ENCODE data around the gene PKNOX1.
"Not testable (repeated sequence)": the region's sequence is repeated elsewhere in the genome, so short reads cannot be mapped to it uniquely, and the experiment has no call there.

The PKNOX1 gene

GRCh38 chr21:43015906-43016540 is 41.7 kb downstream of the PKNOX1 start:
- no peak for DNase-seq (ENCODE audit: low read depth in 2 of 2, low spot score in 1 of 2)

- no peak for DNase-seq (ENCODE audit: low read depth in 2 of 2, low spot score in 1 of 2)
Measured at GRCh38 chr21:43016728-43017127, 42.4 kb downstream of the PKNOX1 start.

GRCh38 chr21:43018519-43018918 is 44.2 kb downstream of the PKNOX1 start:
- DNase-seq (ENCODE audit: low read depth in 2 of 2, low spot score in 1 of 2): no peak

GRCh38 chr21:43020177-43020576 is 45.8 kb downstream of the PKNOX1 start:
- no peak for DNase-seq (ENCODE audit: low read depth in 2 of 2, low spot score in 1 of 2)

GRCh38 chr21:43020771-43021170 is 46.4 kb downstream of the PKNOX1 start:
- DNase-seq (ENCODE audit: low read depth in 2 of 2, low spot score in 1 of 2): no peak

GRCh38 chr21:43021191-43021590 is 46.8 kb downstream of the PKNOX1 start:
- DNase-seq (ENCODE audit: low read depth in 2 of 2, low spot score in 1 of 2): no peak

- DNase-seq (ENCODE audit: low read depth in 2 of 2, low spot score in 1 of 2): no peak
Measured at GRCh38 chr21:43021756-43022600, 47.6 kb downstream of the PKNOX1 start.

GRCh38 chr21:43023175-43023574 is 48.8 kb downstream of the PKNOX1 start:
- DNase-seq (ENCODE audit: low read depth in 2 of 2, low spot score in 1 of 2): no peak

- no peak for DNase-seq (ENCODE audit: low read depth in 2 of 2, low spot score in 1 of 2)
Measured at GRCh38 chr21:43024439-43025136, 50.2 kb downstream of the PKNOX1 start.

- DNase-seq (ENCODE audit: low read depth in 2 of 2, low spot score in 1 of 2): no peak
Measured at GRCh38 chr21:43025636-43026180, 51.3 kb downstream of the PKNOX1 start.

GRCh38 chr21:43027846-43028731 is 53.7 kb downstream of the PKNOX1 start:
- no peak for DNase-seq (ENCODE audit: low read depth in 2 of 2, low spot score in 1 of 2)

- no peak for DNase-seq (ENCODE audit: low read depth in 2 of 2, low spot score in 1 of 2)
Measured at GRCh38 chr21:43029785-43030184, 55.4 kb downstream of the PKNOX1 start.

GRCh38 chr21:43031121-43031619 is 56.8 kb downstream of the PKNOX1 start:
- DNase-seq (ENCODE audit: low read depth in 2 of 2, low spot score in 1 of 2): no peak

GRCh38 chr21:43034101-43034500 is 59.7 kb downstream of the PKNOX1 start:
- DNase-seq (ENCODE audit: low read depth in 2 of 2, low spot score in 1 of 2): no peak

- no peak for DNase-seq (ENCODE audit: low read depth in 2 of 2, low spot score in 1 of 2)
Measured at GRCh38 chr21:43034826-43035225, 60.5 kb downstream of the PKNOX1 start.

- DNase-seq (ENCODE audit: low read depth in 2 of 2, low spot score in 1 of 2): not testable (repeated sequence)
Measured at GRCh38 chr21:43036889-43037288, 62.5 kb downstream of the PKNOX1 start.

GRCh38 chr21:43037918-43038658 is 63.7 kb downstream of the PKNOX1 start:
- not testable (repeated sequence) for DNase-seq (ENCODE audit: low read depth in 2 of 2, low spot score in 1 of 2)

GRCh38 chr21:43038659-43039044 is 64.3 kb downstream of the PKNOX1 start:
- DNase-seq (ENCODE audit: low read depth in 2 of 2, low spot score in 1 of 2): not testable (repeated sequence)

- not testable (repeated sequence) for DNase-seq (ENCODE audit: low read depth in 2 of 2, low spot score in 1 of 2)
Measured at GRCh38 chr21:43042169-43042568, 67.8 kb downstream of the PKNOX1 start.

- DNase-seq (ENCODE audit: low read depth in 2 of 2, low spot score in 1 of 2): not testable (repeated sequence)
Measured at GRCh38 chr21:43043291-43043690, 68.9 kb downstream of the PKNOX1 start.
